HG02970 (cell line): ENCODE data around the gene FAR2.
"Not testable (repeated sequence)": the region's sequence is repeated elsewhere in the genome, so short reads cannot be mapped to it uniquely, and the experiment has no call there.

ENCODE experiments used
- ATAC-seq: cut with Tn5 transposase; IDR thresholded peaks from one replicate; pipeline ENCODE4 v1.9.1; 2021; ENCODE audit warnings: mild to moderate bottlenecking, moderate library complexity, moderate number of reproducible peaks; ENCODE audit not compliant: unreplicated experiment, low FRiP score

FAR2 gene

DNA sequence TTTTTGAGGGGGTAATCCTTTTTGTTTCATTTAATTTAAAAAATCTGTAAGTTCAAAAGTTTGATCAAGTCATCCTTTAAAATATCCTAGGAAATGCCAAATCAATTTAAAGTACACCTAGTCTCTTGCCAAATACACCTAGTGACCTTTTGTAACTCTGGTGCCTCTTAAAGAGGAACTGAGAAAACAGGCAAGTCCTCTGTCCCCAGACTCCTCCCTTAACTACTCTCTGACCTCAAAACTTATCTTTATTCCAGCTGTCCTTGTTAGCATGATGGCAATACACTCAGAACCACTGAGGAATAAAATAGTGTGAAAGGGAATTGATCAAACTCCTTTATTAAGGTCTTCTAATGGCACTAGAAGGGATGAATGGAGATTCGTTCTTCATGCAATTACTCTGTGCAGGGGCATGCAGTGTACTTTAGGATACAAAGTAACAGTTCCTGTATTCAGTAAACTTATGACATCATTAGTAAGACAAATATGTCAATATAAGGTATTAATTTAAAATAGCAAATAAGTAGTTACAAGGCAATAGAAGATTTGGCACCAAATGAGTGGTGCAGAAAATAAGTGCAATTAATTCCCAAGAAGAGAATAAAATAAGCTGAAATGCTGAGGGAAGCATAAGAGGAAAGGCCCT, 3.3 kb downstream of the FAR2 start:
- ATAC-seq: peak; percentile 91

DNA sequence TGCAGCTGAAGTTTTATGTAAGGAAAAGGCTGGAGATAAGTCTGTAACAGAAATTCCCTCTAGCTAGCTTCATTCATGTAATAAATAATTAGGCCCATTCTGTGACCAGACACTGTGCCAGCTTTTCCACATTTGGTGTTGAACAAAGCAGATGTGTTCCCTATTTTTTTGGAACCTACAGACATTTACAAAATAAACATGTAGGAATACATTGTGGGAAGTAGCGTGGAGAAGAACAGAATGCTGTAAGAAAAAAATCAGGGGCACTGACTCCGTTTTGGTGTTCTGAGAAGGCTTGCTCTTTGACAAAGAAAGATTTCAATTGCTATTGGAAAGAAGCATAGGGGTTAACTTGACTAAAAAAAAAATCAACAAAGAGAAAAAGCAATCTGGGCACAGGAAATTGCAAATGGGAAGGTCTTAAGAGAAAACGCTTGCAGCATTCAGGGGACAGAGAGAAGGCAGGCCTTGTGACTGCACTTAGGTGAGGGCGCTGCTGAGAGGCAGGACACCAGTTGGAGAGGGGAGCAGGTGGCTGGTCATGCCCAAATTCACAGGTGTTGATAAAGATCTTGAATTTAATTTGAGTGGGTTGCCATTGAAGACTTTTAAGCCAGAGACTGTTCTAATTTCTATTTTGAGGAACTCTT, 4.0 kb downstream of the FAR2 start:
- ATAC-seq: no peak

DNA sequence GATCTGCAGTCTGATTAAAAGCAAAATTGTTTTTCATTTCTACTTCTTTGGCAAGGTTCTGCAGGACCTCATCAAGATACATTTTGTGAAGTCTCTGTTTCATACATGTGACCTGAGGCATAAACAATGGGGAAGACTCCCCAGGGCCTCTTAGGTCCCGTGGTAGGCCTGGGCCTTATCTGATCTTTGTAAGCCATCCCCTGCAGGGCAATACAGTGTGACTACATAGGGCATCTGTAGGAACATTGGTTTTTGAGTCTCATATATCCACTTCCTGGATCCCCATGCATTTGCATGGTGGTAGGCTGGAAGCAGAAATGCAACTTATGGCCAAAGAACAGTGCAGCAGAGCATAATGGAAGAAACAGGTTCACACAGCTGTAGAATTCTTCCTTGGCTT, 6.0 kb downstream of the FAR2 start:
- ATAC-seq: no peak

DNA sequence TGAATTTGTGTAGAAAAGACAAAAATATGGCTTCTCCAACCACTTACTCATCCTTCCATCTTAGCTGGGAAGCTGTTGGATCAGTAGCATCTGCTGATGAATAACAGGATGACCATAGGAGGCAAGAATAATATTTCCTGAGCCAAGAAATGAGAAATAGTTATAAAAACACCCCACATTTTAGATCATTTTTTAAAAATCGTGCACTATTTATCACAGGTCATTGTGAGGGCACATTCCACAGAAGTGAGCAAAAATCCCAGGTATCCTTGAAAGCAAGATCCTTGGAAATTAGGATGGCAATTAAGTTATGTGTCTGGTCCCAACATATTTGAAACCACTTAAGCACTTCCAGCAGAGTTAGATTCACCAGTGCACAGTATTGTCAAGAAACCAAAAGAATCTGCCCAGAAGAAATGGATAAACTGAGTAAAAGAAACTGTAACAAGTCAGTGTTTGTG, 8.4 kb downstream of the FAR2 start:
- no peak for ATAC-seq

DNA sequence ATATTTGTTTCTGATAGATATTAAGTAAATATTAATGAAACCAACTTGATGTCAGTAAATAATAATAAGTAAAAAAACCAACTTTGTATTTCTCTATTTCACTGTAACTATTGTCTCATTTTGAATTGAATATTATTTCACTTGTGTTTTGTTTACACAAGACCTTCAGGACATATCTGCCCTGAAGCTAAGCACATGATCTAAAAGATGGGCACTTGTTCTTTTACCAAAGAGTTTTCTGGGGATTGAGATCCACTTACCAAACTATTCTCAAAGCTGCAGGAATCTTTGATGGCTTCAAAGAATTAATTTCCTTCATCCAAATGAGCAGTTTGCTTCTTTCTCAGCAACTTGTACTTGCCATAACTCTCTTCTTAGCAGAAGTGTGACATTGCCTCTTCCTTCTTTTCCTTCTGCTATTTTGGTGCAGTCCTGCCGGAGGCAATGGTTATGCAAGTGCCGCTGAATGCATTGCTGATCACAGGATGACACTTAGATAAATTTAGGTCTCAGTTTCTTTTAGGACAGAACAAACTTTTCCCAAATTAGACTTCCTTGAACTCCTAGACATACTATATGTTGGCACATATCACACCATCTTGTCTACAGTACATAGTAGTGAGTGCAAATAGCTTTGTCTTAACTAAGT, 9.2 kb downstream of the FAR2 start:
- ATAC-seq: no peak

DNA sequence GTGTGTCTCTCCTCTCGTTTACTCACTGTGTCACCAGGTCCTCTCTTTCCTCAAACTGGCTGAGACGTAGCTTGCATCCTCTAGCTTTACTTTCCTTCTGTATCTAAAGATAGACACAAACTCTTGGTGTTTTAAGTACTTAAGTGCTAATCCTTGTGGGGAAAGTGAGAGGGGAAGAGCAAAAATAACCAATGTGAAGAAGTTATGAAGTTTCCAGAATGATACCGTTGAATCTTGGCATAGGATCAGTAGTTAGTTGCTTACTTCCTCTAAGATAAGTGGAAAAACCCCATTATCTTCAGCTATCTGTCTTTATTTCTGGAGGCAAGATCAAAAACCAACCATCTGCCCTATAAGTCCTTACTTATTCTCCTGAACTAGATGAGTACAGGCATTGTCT, 10.6 kb downstream of the FAR2 start:
- ATAC-seq: no peak

DNA sequence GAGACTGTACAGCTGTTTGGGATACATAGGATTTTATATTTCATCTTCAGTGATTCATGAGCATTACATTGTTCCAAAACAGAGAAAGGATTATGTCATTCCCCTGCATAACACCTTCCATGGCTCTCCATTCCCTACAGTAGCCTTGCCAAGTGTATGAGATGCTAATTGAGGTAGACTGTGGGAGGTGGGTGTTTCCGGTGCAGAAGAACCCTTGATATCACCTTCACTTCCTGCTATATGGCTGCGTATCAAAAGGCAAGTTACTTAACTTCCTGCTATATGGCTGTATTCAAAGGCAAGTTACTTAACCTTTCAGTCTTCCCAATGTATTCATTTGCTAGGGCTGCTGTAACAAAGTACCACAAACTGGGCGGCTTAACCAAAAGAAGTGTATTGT, 11.2 kb downstream of the FAR2 start:
- ATAC-seq: no peak

DNA sequence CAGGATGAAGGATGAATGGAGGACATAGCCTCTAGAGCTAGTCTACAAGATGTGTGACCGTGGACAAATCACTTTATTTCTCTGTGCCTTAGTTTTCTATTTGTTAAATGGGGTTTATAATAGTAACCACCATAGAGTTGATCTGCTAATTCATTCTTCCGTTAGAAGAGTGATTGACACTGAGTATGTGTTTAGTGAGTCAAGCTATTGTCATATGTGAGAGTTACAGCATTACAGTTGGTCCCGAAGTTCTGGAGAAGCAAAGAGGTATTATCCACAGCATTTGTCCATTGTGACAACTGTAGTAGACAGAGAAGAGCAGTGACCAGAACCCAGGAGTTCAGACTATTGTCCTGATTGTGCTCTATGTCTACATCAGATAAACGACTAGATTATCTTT, 14.1 kb downstream of the FAR2 start:
- no peak for ATAC-seq

DNA sequence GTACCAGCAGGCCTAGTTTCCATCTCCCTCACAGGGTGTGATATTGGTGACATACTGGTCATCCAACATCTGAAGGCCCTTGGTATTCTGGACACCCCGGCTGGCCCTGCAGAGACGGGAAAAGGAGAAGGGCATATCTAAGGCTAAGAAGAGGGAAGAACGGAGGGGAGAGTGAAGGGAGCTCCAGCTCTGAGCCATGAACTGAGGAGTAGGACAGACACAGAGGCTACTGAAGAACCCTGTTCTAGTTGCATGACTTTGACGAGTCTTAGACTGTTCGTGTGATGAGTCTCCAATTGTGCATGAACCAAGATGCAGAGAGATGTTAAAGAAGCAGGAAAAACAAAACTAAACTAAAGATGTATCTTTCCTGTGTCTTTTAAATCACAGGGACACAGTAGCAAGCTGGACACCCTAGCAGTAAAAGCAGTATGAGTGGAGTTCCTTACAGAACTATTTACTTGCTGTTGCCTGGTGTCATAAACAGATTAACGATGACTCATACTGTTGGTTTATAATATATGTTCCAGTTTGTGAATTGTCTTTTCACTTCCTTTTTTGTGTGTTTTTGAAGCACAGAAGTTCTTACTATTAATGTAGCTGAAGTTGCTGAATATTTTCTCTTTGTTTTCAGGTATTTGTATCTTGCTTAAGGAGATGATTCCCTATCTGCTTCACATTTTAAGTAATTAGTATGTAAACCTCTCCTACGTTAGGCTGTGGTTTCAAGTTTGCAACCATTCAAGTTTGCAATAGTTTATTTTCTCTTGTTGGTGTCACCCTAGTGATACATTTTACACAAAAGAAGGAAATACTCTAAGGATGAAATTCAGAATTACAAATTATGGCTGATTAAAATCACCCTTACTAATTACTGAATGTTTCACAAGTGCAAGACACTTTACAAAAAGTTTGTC, 15.7 kb downstream of the FAR2 start:
- peak; percentile 99 for ATAC-seq

DNA sequence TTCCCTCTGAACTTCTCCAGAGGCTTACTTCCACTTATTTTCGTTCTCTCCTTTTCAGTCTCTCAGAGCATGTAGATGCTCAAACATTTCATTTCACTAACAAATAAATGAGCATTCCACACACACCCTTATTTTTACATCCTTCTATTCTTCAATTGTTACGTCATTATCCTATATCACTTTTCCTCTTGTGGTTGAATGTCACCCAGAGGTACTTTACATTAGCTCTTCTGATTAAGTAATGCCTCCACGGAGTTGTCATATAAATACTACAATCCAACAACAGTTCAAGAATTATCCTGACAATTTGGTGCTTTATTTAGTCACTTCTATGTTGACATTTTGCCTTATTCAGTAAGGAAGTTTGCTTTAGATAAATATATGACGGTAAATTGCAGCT, 18.4 kb downstream of the FAR2 start:
- ATAC-seq: no peak

DNA sequence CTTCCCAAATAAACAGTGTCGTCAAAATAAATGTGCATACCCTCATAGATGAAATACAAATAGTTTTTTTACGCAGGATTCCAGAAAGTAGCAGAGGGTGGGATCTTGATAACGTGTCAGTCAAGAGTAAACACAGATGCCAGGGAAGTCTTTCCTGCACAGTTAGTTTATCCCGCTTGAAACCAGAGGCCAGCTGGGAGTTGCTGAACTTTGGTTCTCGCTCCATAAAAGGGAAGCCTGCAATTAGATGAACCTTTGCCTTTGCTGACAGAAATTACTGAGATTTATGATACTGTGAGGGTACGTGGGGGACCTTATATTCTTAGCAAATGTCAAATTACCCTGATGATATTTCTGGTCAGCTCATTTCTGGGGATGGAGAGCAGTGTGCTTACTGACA, 18.9 kb downstream of the FAR2 start:
- no peak for ATAC-seq

DNA sequence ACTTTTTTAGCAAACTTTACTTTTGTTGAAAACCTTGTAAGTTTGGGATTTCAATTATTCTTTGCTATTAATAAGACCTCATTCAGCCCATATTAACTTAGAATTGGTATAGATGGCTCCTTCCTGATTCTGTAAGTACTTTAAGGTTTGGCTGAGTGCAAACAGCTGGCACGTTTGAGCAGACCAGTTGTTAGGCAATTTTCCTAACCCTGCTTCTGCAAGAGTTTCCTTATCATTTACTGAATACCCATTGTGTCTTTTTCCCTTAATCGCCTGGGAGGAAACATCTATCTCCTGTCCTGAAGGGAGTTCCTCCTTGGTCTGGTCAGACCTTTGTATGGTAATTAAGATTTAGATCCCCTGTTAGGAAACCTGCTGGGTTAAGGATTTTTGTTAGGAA, 20.9 kb downstream of the FAR2 start:
- ATAC-seq: not testable (repeated sequence)

DNA sequence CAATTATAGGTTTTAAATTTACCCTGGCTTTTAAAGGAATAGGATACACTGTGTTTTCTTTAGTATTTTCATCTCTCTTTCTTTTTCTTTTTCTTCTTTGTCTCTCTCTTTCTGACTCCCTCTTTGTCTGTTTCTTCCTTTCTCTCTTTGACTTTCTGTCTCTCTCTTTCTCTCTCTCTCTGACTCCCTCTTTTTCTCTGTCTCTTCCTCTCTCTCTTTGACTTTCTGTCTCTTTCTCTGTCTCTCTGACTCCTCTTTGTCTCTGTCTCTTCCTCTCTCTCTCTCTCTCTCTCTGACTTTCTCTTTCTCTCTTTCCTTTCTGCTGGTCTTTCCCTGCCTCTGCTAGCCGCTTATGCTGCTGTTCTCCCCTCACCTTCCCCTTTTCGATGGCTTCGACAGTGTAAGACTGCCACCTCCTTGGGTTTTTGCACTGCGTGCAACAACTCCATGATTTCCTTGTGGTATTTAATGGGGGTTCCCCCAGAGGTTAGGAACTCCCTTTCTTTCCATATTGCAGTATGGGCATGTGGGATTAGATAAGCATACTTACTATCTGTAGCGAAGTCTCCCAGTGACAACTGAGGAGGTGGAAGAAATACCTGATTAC, 21.5 kb downstream of the FAR2 start:
- ATAC-seq: not testable (repeated sequence)

DNA sequence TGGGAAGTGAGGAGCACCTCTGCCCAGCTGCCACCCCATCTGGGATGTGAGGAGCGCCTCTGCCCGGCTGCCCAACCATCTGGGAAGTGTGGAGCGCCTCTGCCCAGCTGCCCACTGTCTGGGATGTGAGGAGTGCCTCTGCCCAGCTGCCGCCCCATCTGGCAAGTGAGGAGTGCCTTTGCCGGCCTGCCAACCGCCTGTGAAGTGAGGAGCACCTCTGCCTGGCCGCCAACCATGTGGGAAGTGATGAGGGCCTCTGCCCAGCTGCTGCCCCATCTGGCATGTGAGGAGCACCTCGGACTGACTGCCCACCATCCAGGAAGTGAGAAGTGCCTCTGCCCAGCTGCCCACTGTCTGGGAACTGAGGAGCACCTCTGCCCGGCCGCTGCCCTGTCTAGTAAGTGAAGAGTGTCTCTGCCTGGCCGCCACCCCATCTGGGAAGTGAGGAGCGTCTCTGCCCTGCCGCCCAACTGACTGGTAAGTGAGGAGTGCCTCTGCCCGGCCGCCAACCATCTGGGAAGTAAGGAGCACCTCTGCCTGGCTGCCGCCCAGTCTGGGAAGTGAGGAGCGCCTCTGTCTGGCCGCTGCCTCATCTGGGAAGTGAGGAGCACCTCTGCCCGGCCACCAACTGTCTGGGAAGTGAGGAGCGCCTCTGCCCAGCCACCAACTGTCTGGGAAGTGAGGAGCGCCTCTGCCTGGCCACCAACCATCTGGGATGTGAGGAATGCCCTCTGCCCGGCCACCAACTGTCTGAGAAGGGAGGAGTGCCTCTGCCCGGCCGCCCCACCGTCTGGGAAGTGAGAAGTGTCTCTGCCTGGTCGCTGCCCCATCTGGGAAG, 22.6 kb downstream of the FAR2 start:
- no peak for ATAC-seq

DNA sequence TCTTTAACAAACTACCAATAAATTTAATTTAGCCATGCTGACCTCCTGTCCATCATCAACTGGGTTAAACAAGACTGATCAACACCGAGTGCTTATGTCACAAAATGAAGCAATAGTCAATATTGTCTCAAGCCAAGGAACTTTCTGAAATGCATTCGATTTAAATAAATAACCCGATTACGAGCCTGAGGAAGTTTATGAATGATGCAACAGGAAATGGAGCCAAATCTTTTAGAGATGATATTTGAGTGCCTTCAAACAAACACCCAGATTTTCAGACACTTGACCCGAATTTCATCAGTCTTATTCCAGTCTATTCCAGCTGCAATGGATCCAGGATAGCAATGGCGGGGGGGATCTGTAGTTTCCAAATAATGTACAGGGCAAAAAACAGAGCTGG, 27.9 kb downstream of the FAR2 start:
- ATAC-seq: no peak

DNA sequence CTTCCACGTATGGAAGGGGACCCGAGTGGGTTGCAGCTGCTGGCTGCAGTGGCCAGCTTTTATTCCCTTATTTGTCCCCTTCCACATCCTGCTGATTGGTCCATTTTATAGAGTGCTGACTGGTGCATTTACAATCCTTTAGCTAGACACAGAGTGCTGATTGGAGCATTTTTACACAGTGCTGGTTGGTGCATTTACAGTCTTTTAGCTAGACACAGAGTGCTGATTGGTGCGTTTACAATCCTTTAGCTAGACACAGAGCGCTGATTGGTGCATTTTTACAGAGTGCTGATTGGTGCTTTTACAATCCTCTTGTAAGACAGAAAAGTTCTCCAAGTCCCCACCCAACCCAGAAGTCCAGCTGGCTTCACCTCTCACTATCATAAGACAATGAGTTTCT, 33.2 kb downstream of the FAR2 start:
- ATAC-seq: not testable (repeated sequence)

DNA sequence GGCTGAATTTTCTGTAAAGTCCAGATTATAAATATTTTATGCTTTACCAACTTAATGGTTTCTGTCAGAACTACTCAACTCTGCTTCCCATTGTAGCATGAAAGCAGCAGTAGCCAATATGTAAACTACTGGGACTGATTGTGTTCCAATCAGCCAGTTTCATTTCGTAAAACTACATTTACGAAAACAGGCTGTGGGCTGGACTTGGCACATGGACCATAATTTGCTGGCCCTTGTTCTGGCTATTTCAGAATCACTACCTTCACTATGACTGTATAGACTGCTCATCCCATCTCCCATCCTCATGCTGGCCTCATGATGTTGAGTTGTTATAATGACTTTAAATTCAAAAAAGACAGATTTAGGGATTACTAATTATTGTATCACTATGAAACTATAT, 38.7 kb downstream of the FAR2 start:
- ATAC-seq: no peak

DNA sequence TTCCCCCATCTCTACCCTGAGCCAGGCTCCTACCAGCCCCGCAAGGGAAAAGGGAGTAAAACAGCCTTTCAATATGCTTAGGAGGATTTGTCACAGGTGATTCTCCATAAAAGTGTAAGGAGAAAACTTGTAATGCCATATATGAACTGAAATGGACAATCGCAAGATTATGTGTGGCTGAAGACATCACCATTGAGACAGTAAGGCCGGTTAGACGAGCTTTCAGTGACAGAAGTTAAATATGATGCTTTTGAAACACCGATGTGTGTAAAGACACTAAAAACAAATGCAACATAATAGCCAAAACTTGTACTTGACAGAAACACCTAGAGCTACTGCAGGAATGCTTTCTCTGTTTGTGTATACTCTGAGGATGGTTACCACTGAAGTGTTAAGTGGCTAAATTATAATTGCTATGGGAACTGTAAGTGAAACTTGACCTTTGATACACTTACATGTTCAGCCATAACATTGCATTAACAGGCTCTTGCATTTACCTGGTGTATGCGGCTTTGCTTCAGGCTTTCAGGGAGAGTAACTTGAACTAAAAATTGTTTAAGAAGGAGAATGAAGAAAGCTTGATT, 42.3 kb downstream of the FAR2 start:
- ATAC-seq: no peak

DNA sequence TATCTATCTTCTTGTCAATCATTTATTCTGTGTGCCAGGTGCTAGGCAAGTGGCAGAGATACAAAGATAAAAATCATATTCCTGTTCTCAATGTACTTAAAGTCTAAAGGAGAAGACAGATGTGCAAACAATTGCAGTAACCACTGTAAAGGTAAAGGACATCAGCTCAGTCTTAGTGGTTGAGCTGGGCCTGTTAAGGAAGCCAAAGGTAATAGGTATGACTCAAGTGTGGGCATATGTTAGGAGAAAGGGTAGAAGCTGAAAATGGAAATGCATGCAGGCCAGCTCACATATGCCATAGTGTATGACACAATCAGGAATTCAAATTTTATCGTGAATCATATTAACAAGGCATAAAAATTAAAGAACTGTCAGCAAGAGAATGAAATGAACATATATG, 49.8 kb downstream of the FAR2 start:
- ATAC-seq: no peak
